ENCODE data around the gene PABPC1L2A. TPM values are rescaled to one million over a fixed set of nuclear protein-coding genes. Genes with fewer than 3 reads are reported as not detected.
"Not testable (repeated sequence)": the region's sequence is repeated elsewhere in the genome, so short reads cannot be mapped to it uniquely, and the experiment has no call there.

Gene PABPC1L2A
- total RNA-seq, 1 donor from 2014 or later, result 0.23 TPM

- Mint-ChIP-seq H3K4me1 (no peaks in the 10 kb centered on the region), H3K27ac (ENCODE audit: unreplicated experiment) (no peak overlapping the region), H3K27me3 (ENCODE audit: low read depth) (peaks cover 50% of the 10 kb centered on the region), H3K36me3 (ENCODE audit: low read depth) (no peaks in the 10 kb centered on the region), H3K9me3 (peaks cover 3% of the 10 kb centered on the region), H3K4me3 (no peak overlapping the region)
- TF ChIP-seq CTCF (conservative IDR thresholded peaks at IDR 0.05), result no peak
- no peak for DNase-seq (ENCODE audit: low read depth, low spot score)
Observed at GRCh38 chrX:73076838-73077237, 2.5 kb downstream of the PABPC1L2A start.

- no peak for DNase-seq (ENCODE audit: low read depth, low spot score)
- peaks cover 36% of the 10 kb centered on the region for H3K27me3 Mint-ChIP-seq (ENCODE audit: low read depth)
- no peak for TF ChIP-seq CTCF (conservative IDR thresholded peaks at IDR 0.05)
- peaks cover 6% of the 10 kb centered on the region for H3K9me3 Mint-ChIP-seq
- H3K36me3 Mint-ChIP-seq (ENCODE audit: low read depth), result no peaks in the 10 kb centered on the region
- no peak overlapping the region for H3K27ac Mint-ChIP-seq (ENCODE audit: unreplicated experiment)
- H3K4me3 Mint-ChIP-seq, result no peak overlapping the region
- no peaks in the 10 kb centered on the region for H3K4me1 Mint-ChIP-seq
Observed at GRCh38 chrX:73069365-73070035, 9.8 kb downstream of the PABPC1L2A start.

GRCh38 chrX:73068467-73069364, 10.6 kb downstream of the PABPC1L2A start:
- no peak for TF ChIP-seq CTCF (conservative IDR thresholded peaks at IDR 0.05)
- Mint-ChIP-seq H3K4me3 (no peak overlapping the region), H3K4me1 (no peaks in the 10 kb centered on the region), H3K36me3 (ENCODE audit: low read depth) (no peaks in the 10 kb centered on the region), H3K27me3 (ENCODE audit: low read depth) (peaks cover 28% of the 10 kb centered on the region), H3K27ac (ENCODE audit: unreplicated experiment) (no peak overlapping the region), H3K9me3 (peaks cover 6% of the 10 kb centered on the region)
- DNase-seq (ENCODE audit: low read depth, low spot score), result no peak

- H3K4me3 Mint-ChIP-seq; DNase-seq (ENCODE audit: low read depth, low spot score); H3K9me3 Mint-ChIP-seq; H3K4me1 Mint-ChIP-seq; H3K36me3 Mint-ChIP-seq (ENCODE audit: low read depth); H3K27ac Mint-ChIP-seq (ENCODE audit: unreplicated experiment): not testable (repeated sequence)
- peaks cover 20% of the 10 kb centered on the region for H3K27me3 Mint-ChIP-seq (ENCODE audit: low read depth)
Observed at GRCh38 chrX:73067761-73068466, 11.4 kb downstream of the PABPC1L2A start.

GRCh38 chrX:73028876-73029275, 50.4 kb downstream of the PABPC1L2A start:
- no peaks in the 10 kb centered on the region for H3K4me1 Mint-ChIP-seq
- H3K9me3 Mint-ChIP-seq, result peaks cover 11% of the 10 kb centered on the region
- no peak for DNase-seq (ENCODE audit: low read depth, low spot score)
- H3K27ac Mint-ChIP-seq (ENCODE audit: unreplicated experiment), result no peak overlapping the region
- H3K36me3 Mint-ChIP-seq (ENCODE audit: low read depth), result peaks cover 3% of the 10 kb centered on the region
- no peak for TF ChIP-seq CTCF (conservative IDR thresholded peaks at IDR 0.05)
- no peak overlapping the region for H3K4me3 Mint-ChIP-seq
- no peaks in the 10 kb centered on the region for H3K27me3 Mint-ChIP-seq (ENCODE audit: low read depth)

Other genes starting within 250 kb of the PABPC1L2A start
- not detected in 2 replicates for gene FAM236C, start 166.9 kb downstream of the PABPC1L2A start, total RNA-seq
- gene FAM236A, start 141.3 kb downstream of the PABPC1L2A start, total RNA-seq, result not detected in 2 replicates
- 0.56 and 1.2 TPM in 2 replicates for gene DMRTC1, start 135.7 kb downstream of the PABPC1L2A start, total RNA-seq
- 0.14 TPM in 1 of 2 replicates, not detected in the other for gene PABPC1L2B, start 76.6 kb downstream of the PABPC1L2A start, total RNA-seq
- 7.2 and 7.3 TPM in 2 replicates for gene NAP1L2, start 135.3 kb upstream of the PABPC1L2A start, total RNA-seq